GM12864 (cell line): ENCODE results near the gene ABCF2.

Experiments used
- DNase-seq: peaks from one replicate; pipeline ENCODE4 v3.0.0-alpha.2; 2011; ENCODE audit warnings: low read depth
- H3K4me3 ChIP-seq: 2 replicates; pipeline ENCODE4 v1.5.1; 2011; ENCODE audit warnings: mild to moderate bottlenecking, low read depth, low read length, control low read depth
- TF ChIP-seq, protein P1 (sequence below): IDR thresholded peaks from 2 replicates; pipeline ENCODE4 v1.5.1; 2011; ENCODE audit warnings: low read depth, mild to moderate bottlenecking, moderate library complexity, low read length, control low read depth, inconsistent platforms; ENCODE audit errors: missing control alignments

The ABCF2 gene

DNA sequence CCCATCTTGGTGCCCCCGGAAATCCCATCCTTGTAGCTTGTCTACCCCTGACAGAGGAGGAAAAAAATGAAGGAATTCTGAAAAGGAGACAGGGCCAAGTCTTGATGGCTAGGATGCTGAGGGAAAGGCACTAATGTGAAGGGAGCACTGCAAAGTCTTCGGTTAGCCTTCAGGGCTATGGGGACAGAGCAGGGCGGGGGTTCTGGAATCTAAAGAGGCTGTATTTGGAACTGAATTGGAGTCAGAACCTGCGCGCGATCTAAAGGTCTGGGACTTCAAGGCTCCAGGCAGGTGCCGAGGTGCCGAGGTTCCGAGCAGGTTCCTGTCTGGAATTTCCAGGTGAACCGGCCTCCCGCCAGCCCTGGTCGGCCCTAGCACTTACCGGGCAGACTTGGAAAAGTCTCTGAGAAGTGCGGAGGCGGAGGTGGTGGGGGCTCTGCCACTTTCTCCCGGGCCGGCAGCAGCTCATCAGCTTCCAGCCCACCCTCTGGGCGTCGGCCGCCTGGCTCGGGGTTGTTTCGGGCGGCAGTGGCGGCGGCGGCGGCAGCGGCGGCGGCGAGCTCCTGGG, 60.3 kb downstream of the ABCF2 start:
- H3K4me3 ChIP-seq: no peak overlapping the region

More for the DNA sequence above, 60.3 kb downstream of the ABCF2 start:
- TF ChIP-seq, protein P1, sequence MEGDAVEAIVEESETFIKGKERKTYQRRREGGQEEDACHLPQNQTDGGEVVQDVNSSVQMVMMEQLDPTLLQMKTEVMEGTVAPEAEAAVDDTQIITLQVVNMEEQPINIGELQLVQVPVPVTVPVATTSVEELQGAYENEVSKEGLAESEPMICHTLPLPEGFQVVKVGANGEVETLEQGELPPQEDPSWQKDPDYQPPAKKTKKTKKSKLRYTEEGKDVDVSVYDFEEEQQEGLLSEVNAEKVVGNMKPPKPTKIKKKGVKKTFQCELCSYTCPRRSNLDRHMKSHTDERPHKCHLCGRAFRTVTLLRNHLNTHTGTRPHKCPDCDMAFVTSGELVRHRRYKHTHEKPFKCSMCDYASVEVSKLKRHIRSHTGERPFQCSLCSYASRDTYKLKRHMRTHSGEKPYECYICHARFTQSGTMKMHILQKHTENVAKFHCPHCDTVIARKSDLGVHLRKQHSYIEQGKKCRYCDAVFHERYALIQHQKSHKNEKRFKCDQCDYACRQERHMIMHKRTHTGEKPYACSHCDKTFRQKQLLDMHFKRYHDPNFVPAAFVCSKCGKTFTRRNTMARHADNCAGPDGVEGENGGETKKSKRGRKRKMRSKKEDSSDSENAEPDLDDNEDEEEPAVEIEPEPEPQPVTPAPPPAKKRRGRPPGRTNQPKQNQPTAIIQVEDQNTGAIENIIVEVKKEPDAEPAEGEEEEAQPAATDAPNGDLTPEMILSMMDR: no peak
- DNase-seq: no peak
